Measurements from ENCODE around the gene MESP2.

GRCh38 chr15:89822611-89822950 lies 46.4 kb downstream of the MESP2 start:
- TF ChIP-seq CTCF (conservative IDR thresholded peaks at IDR 0.05 in 1 of 2, IDR thresholded peaks at IDR 0.05 in 1 of 2; ENCODE audit: low read depth in 1 of 2, low read length in 2 of 2), result no peak
- TF ChIP-seq EZH2 (IDR thresholded peaks at IDR 0.05; ENCODE audit: low read length, missing control alignments), result no peak
